Measurements from ENCODE around the gene SRGAP1. TPM values are rescaled to one million over a fixed set of nuclear protein-coding genes. Genes with fewer than 3 reads are reported as not detected.

SRGAP1 gene
- total RNA-seq, 1 experiment from 2014 or later: 28.3 TPM

DNA sequence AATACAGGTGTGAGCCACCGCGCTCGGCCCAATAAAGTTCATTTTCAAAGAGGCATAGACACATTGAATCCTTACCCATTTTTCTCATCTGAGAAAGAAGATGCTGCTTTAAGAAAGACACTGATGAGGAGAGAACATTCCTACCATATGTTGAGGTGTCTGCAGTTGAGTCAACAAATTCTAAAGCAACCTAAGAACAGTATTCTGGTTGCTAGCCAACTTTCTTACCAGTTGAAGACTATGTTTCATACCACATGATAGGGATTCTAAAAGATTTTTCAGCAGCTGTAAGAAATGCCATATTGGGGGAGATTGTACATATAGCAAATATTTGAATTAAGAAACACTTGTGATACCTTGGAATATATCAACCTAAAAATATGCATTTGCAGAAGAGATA is 160.1 kb downstream of the SRGAP1 start:
- no TSS peak for BruUV-seq (replicated peaks)

DNA sequence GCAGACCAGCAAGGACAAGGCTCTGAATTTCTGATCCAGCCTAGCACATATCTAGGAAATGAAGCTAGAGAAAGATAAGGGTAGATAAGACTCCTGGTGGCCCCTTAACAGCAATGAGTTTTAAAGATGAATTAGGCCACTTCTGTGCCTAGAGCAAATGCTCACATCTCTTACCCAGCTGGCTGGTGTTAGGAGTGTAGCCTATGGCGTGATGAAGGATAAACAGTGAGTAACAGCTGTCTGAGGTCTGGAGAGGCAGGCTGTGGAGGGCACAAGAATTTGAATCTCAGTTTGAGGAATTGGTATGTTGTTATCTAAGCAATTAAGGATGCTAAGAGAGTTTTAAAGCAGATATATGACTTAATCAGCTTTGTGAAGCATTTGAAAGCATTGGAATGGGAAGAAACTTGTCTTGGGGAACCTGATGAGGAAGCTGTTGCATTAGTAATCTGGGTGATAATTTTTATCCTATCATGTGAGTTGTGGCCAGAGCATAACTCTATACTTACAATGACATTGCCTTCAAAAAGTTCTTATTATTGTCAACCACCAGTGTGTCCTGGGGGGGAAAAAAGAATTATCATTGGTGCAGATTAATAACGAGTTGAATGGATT is 161.8 kb downstream of the SRGAP1 start:
- no peak for TF ChIP-seq CTCF (IDR thresholded peaks at IDR 0.05; ENCODE audit: unreplicated experiment)
- no TSS peak for BruUV-seq (replicated peaks)
- intact Hi-C loops (cut with micrococcal nuclease; ENCODE audit: unreplicated experiment): no loop called here
- no peak overlapping the region for H3K27ac Mint-ChIP-seq (ENCODE audit: unreplicated experiment)
- CTCF ChIA-PET: no interaction called here
- H3K9me3 Mint-ChIP-seq (ENCODE audit: low read depth, unreplicated experiment): peaks cover 8% of the 10 kb centered on the region
- H3K27me3 Mint-ChIP-seq (ENCODE audit: unreplicated experiment): no peaks in the 10 kb centered on the region
- no peaks in the 10 kb centered on the region for H3K36me3 Mint-ChIP-seq (ENCODE audit: insufficient read depth, unreplicated experiment)
- no peak for DNase-seq
- H3K4me1 Mint-ChIP-seq (ENCODE audit: low read depth, unreplicated experiment): peaks cover 11% of the 10 kb centered on the region
- no peak overlapping the region for H3K4me3 Mint-ChIP-seq (ENCODE audit: low read depth, unreplicated experiment)

More for the DNA sequence above, 160.1 kb downstream of the SRGAP1 start:
- no peak for TF ChIP-seq CTCF (IDR thresholded peaks at IDR 0.05; ENCODE audit: unreplicated experiment)
- no peaks in the 10 kb centered on the region for H3K27me3 Mint-ChIP-seq (ENCODE audit: unreplicated experiment)
- CTCF ChIA-PET: no interaction called here
- H3K9me3 Mint-ChIP-seq (ENCODE audit: low read depth, unreplicated experiment): peaks cover 12% of the 10 kb centered on the region
- peaks cover under 1% of the 10 kb centered on the region for H3K4me1 Mint-ChIP-seq (ENCODE audit: low read depth, unreplicated experiment)
- no peaks in the 10 kb centered on the region for H3K36me3 Mint-ChIP-seq (ENCODE audit: insufficient read depth, unreplicated experiment)
- DNase-seq: no peak
- no peak overlapping the region for H3K4me3 Mint-ChIP-seq (ENCODE audit: low read depth, unreplicated experiment)
- no peak overlapping the region for H3K27ac Mint-ChIP-seq (ENCODE audit: unreplicated experiment)
- intact Hi-C loops (cut with micrococcal nuclease; ENCODE audit: unreplicated experiment): no loop called here

DNA sequence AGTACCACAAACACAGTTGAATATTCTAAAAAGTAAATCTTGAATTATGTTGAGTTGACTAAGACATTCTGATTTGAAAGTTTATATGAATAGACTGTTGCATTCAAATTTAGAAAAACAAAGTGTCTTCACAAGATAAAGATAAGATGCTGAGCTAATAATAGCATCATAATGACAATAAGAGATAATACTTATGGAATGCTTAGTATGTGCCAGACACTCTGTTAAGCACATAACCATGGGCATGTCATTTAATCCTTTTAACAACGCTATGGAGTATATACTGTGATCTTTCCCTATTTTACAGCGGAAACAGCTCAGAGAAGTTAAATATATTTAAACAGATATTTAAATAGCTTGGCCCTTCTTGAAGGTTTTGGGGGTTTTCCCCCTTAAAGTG is 163.4 kb downstream of the SRGAP1 start:
- no peak for DNase-seq
- CTCF ChIA-PET: no interaction called here
- peaks cover 11% of the 10 kb centered on the region for H3K4me1 Mint-ChIP-seq (ENCODE audit: low read depth, unreplicated experiment)

DNA sequence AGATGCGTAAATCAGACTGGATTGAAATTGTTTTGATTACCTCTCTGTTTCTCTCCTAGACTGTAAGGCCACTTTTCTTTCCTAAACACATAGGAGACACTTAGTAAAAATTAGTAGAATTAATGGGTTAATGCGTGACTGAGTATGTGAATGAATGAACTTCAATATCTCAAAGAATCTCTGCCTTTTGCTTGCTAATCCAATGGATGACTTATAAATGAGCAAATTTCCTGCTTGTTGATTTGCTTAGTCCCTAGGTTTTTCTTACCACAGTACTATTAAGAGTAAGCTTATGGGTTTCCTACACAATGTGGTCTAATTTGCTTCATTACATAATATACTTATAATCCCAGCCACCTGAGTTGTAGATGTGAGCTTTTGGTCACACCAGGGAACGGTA is 164.1 kb downstream of the SRGAP1 start:
- BruUV-seq (replicated peaks): no TSS peak
- H3K4me3 Mint-ChIP-seq (ENCODE audit: low read depth, unreplicated experiment): no peak overlapping the region
- no peak for TF ChIP-seq CTCF (IDR thresholded peaks at IDR 0.05; ENCODE audit: unreplicated experiment)
- H3K36me3 Mint-ChIP-seq (ENCODE audit: insufficient read depth, unreplicated experiment): no peaks in the 10 kb centered on the region
- H3K27me3 Mint-ChIP-seq (ENCODE audit: unreplicated experiment): no peaks in the 10 kb centered on the region
- no peak overlapping the region for H3K27ac Mint-ChIP-seq (ENCODE audit: unreplicated experiment)
- CTCF ChIA-PET: no interaction called here
- no peak for DNase-seq
- intact Hi-C loops (cut with micrococcal nuclease; ENCODE audit: unreplicated experiment): no loop called here
- H3K4me1 Mint-ChIP-seq (ENCODE audit: low read depth, unreplicated experiment): peaks cover 11% of the 10 kb centered on the region
- H3K9me3 Mint-ChIP-seq (ENCODE audit: low read depth, unreplicated experiment): peaks cover 1% of the 10 kb centered on the region

More for the DNA sequence above, 163.4 kb downstream of the SRGAP1 start:
- Mint-ChIP-seq H3K4me3 (ENCODE audit: low read depth, unreplicated experiment) (no peak overlapping the region), H3K27me3 (ENCODE audit: unreplicated experiment) (no peaks in the 10 kb centered on the region), H3K27ac (ENCODE audit: unreplicated experiment) (no peak overlapping the region), H3K36me3 (ENCODE audit: insufficient read depth, unreplicated experiment) (no peaks in the 10 kb centered on the region), H3K9me3 (ENCODE audit: low read depth, unreplicated experiment) (peaks cover 6% of the 10 kb centered on the region)
- intact Hi-C loops (cut with micrococcal nuclease; ENCODE audit: unreplicated experiment): no loop called here
- no peak for TF ChIP-seq CTCF (IDR thresholded peaks at IDR 0.05; ENCODE audit: unreplicated experiment)
- no TSS peak for BruUV-seq (replicated peaks)
